Body of pancreas (tissue), 4 donors: ENCODE measurements around the gene KLK6. TPM values are rescaled to one million over a fixed set of nuclear protein-coding genes. Genes with fewer than 3 reads are reported as not detected.

Source experiments
- ATAC-seq: fragments of 150-250 bp; one replicate; pipeline ENCODE4 v1.9.1; 2016
- DNase-seq, 4 donors: peaks; one replicate each; pipeline ENCODE4 v3.0.0-alpha.2; 2019
- H3K27ac ChIP-seq, 4 donors: fragments of 200-600 bp; sonication (generic); 1 replicate in 3 of 4; 2 replicates in 1 of 4; pipeline versions ENCODE4 v1.5.1 to v1.6.1; 2016 to 2019; ENCODE audit warnings: mild to moderate bottlenecking in 1 of 4, mixed read lengths in 1 of 4, moderate library complexity in 1 of 4
- H3K27me3 ChIP-seq, 2 donors: fragments of 200-600 bp; sonication (generic); one replicate each; pipeline ENCODE4 v1.6.0; 2016; ENCODE audit warnings: mild to moderate bottlenecking in 1 of 2
- H3K36me3 ChIP-seq, 2 donors: fragments of 200-600 bp; sonication (generic); replicated peaks in 1 of 2; 2 replicates each; pipeline ENCODE4 v1.5.1; 2016; ENCODE audit warnings: low read depth in 2 of 2; ENCODE audit not compliant: insufficient read depth in 1 of 2
- H3K4me1 ChIP-seq: fragments of 200-600 bp; sonication (generic); one replicate; pipeline ENCODE4 v1.6.0; 2016
- H3K4me3 ChIP-seq, 2 donors: fragments of 200-600 bp; sonication (generic); 1 replicate in 1 of 2; 2 replicates in 1 of 2; pipeline ENCODE4 v1.5.1; 2016 to 2019
- H3K9me3 ChIP-seq, 3 donors: fragments of 200-600 bp; sonication (generic); 1 replicate in 2 of 3; 2 replicates in 1 of 3; pipeline ENCODE4 v1.5.1; 2016
- POLR2A ChIP-seq, 3 donors: fragments of 450-650 bp; IDR thresholded peaks; one replicate each; pipeline ENCODE4 v1.6.1; 2016; ENCODE audit warnings: antibody characterized with exemption in 3 of 3, mild to moderate bottlenecking in 2 of 3
- WGBS, 2 donors: methylation state at CpG; one replicate each; pipeline ENCODE4 v1.1.5; 2017; 5-methylcytosine and 5-hydroxymethylcytosine counted together
- intact Hi-C: fragments of 100-400 bp; cut with DNase I; formaldehyde crosslinking; loops from one replicate; pipeline ENCODE4 v1.15.1; 2023
- total RNA-seq, 2 donors: library from RNA; depleted of rRNA; stranded (reverse); fragments of >200 nt; gene quantifications; one replicate each; pipeline ENCODE4 v1.1.0, GENCODE V29; 2016
- TF ChIP-seq, protein P1 (sequence below), 7 experiments: fragments of 450-650 bp in 4 of 7; fragments of 200-600 bp in 3 of 7; sonication (generic) in 3 of 7; IDR thresholded peaks; one replicate each; pipeline ENCODE4 v1.5.1; 2016 to 2019; ENCODE audit warnings: antibody characterized with exemption in 7 of 7

The KLK6 gene
- total RNA-seq, 2 donors from 2014 or later, result not detected

- H3K4me3 ChIP-seq, result no peak overlapping the region
- H3K27ac ChIP-seq, result no peak overlapping the region
- H3K36me3 ChIP-seq, result no peaks in the 10 kb centered on the region
- no peak for ATAC-seq
- peaks cover 0 to 8% of the 10 kb centered on the region in 2 donors for H3K27me3 ChIP-seq
- no peak for TF ChIP-seq POLR2A (IDR thresholded peaks at IDR 0.05)
- TF ChIP-seq, protein P1, sequence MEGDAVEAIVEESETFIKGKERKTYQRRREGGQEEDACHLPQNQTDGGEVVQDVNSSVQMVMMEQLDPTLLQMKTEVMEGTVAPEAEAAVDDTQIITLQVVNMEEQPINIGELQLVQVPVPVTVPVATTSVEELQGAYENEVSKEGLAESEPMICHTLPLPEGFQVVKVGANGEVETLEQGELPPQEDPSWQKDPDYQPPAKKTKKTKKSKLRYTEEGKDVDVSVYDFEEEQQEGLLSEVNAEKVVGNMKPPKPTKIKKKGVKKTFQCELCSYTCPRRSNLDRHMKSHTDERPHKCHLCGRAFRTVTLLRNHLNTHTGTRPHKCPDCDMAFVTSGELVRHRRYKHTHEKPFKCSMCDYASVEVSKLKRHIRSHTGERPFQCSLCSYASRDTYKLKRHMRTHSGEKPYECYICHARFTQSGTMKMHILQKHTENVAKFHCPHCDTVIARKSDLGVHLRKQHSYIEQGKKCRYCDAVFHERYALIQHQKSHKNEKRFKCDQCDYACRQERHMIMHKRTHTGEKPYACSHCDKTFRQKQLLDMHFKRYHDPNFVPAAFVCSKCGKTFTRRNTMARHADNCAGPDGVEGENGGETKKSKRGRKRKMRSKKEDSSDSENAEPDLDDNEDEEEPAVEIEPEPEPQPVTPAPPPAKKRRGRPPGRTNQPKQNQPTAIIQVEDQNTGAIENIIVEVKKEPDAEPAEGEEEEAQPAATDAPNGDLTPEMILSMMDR (IDR thresholded peaks at IDR 0.05), result no peak
- H3K9me3 ChIP-seq, result no peaks in the 10 kb centered on the region
- no peak for DNase-seq
- intact Hi-C loops, result loop anchor here (10.0 kb wide), 1 partner anchor 162 kb away; no protein-coding TSS in a partner anchor
- WGBS, 2 donors, result 44 to 46% methylated on average over 4 of the region's 4 CpGs
- peaks cover 3% of the 10 kb centered on the region for H3K4me1 ChIP-seq
Observed at GRCh38 chr19:50932690-50933083, 36.7 kb downstream of the KLK6 start.

- TF ChIP-seq, protein P1 (IDR thresholded peaks at IDR 0.05), result no peak
- no peak for TF ChIP-seq POLR2A (IDR thresholded peaks at IDR 0.05)
- DNase-seq, result no peak
- Histone ChIP-seq H3K9me3 (no peaks in the 10 kb centered on the region), H3K4me3 (no peak overlapping the region), H3K27me3 (peaks cover 0 to 8% of the 10 kb centered on the region in 2 donors), H3K36me3 (no peaks in the 10 kb centered on the region), H3K27ac (no peak overlapping the region), H3K4me1 (peaks cover 3% of the 10 kb centered on the region)
- no peak for ATAC-seq
- WGBS, 2 donors, result 54% methylated on average over 11 of the region's 11 CpGs
- intact Hi-C loops, result loop anchor here (10.0 kb wide), 1 partner anchor 163 kb away; no protein-coding TSS in a partner anchor
Observed at GRCh38 chr19:50932018-50932689, 37.2 kb downstream of the KLK6 start.

- TF ChIP-seq, protein P1 (IDR thresholded peaks at IDR 0.05), result no peak
- no peak for TF ChIP-seq POLR2A (IDR thresholded peaks at IDR 0.05)
- intact Hi-C loops, result loop anchor here (10.0 kb wide), 1 partner anchor 164 kb away; no protein-coding TSS in a partner anchor
- Histone ChIP-seq H3K36me3 (no peaks in the 10 kb centered on the region), H3K9me3 (no peaks in the 10 kb centered on the region), H3K4me1 (peaks cover 3% of the 10 kb centered on the region), H3K27ac (no peak overlapping the region), H3K27me3 (peaks cover 0 to 8% of the 10 kb centered on the region in 2 donors), H3K4me3 (no peak overlapping the region)
- no peak for ATAC-seq
- DNase-seq, result no peak
Observed at GRCh38 chr19:50931023-50931422, 38.4 kb downstream of the KLK6 start.

DNA sequence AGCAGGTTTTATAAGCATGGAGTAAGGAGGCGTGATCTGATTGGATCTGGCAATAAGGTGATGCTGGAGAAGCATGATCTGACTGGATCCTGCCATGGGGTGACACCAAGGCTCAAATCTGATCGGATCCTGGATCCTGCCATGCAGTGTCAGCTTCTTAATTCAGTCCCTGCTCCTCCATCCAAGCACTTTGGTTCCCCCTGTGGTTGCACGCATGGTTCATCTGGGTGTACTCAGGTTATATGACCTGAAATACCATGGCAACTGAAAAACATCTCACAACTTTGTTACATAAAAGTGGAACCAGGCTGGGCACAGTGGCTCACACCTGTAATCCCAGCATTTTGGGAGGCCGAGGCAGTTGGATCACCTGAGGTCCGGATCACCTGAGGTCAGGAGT lies 40.6 kb downstream of the KLK6 start:
- Histone ChIP-seq H3K4me1 (peaks cover 3% of the 10 kb centered on the region), H3K4me3 (no peak overlapping the region), H3K27me3 (peaks cover 0 to 8% of the 10 kb centered on the region in 2 donors), H3K27ac (no peak overlapping the region), H3K9me3 (no peaks in the 10 kb centered on the region), H3K36me3 (no peaks in the 10 kb centered on the region)
- DNase-seq (no peak), ATAC-seq (no peak)
- no peak for TF ChIP-seq POLR2A (IDR thresholded peaks at IDR 0.05)
- TF ChIP-seq, protein P1 (IDR thresholded peaks at IDR 0.05), result no peak
- intact Hi-C loops, result no loop called here
- WGBS, 2 donors, result 46 to 47% methylated on average over 5 of the region's 5 CpGs

GRCh38 chr19:50926144-50926543 lies 43.2 kb downstream of the KLK6 start:
- H3K4me3 ChIP-seq, result no peak overlapping the region
- peaks cover 0 to 13% of the 10 kb centered on the region in 2 donors for H3K27me3 ChIP-seq
- no peak overlapping the region for H3K27ac ChIP-seq
- ATAC-seq (no peak), DNase-seq (no peak)
- H3K36me3 ChIP-seq, result no peaks in the 10 kb centered on the region
- H3K4me1 ChIP-seq, result peaks cover 3% of the 10 kb centered on the region
- H3K9me3 ChIP-seq, result no peaks in the 10 kb centered on the region
- intact Hi-C loops, result no loop called here
- WGBS, 2 donors, result 57 to 59% methylated on average over 11 of the region's 11 CpGs
- TF ChIP-seq, protein P1 (IDR thresholded peaks at IDR 0.05), result no peak
- no peak for TF ChIP-seq POLR2A (IDR thresholded peaks at IDR 0.05)
